ENCODE results near the gene WRAP73.

GRCh38 chr1:3671371-3672180 lies 21.7 kb upstream of the WRAP73 start:
- no peak for TF ChIP-seq CTCF (IDR thresholded peaks at IDR 0.05)
- TF ChIP-seq POLR2A (IDR thresholded peaks at IDR 0.05), result no peak
